H1 (cell line): ENCODE results near the gene TTC33. TPM values are rescaled to one million over a fixed set of nuclear protein-coding genes. Genes with fewer than 3 reads are reported as not detected.
A peak's percentile ranks its signal among the peaks of the same experiment; 100 is the strongest.

Experiments used
- POU5F1 ChIP-seq: IDR thresholded peaks from 2 replicates; pipeline ENCODE4 v1.6.1; 2011; ENCODE audit warnings: low read depth, mild to moderate bottlenecking, low read length, moderate library complexity
- RNF2 ChIP-seq: fragments of 200-900, 300-1000 bp; sonication (generic); IDR thresholded peaks from 2 replicates; pipeline ENCODE4 v1.7.1; 2016; ENCODE audit warnings: borderline replicate concordance, low read depth, mild to moderate bottlenecking, antibody characterized with exemption, low read length; ENCODE audit not compliant: poor library complexity, severe bottlenecking; ENCODE audit errors: missing control alignments
- YY1 ChIP-seq: IDR thresholded peaks from 2 replicates; pipeline ENCODE4 v1.6.1; 2011; ENCODE audit warnings: low read depth, mild to moderate bottlenecking, low read length
- polyA plus RNA-seq, 7 experiments: library from polyadenylated mRNA; depleted of rRNA in 3 of 7; stranded (reverse) in 5 of 7; unstranded in 2 of 7; fragments of >200 nt in 5 of 7; fragments of 200-250 nt in 2 of 7; gene quantifications; 1 replicate in 5 of 7; 2 replicates in 1 of 7; 4 replicates in 1 of 7; pipeline versions ENCODE4 v1.2.1 to v1.2.3, GENCODE V29; 2011 to 2013; ENCODE audit warnings: missing spikeins in 2 of 7, mixed read lengths in 2 of 7
- total RNA-seq: library from RNA; stranded (reverse); fragmentation: NEBNext Ultra II Directional; extraction: Animal tissue kit (Norgen Biotek cat#: 25700); gene quantifications from 2 replicates; pipeline ENCODE4 v1.2.1, GENCODE V29; 2021
- TF ChIP-seq, protein P1 (sequence below), 3 experiments: IDR thresholded peaks; 1 replicate in 2 of 3; 2 replicates in 1 of 3; pipeline versions ENCODE4 v1.5.1 to v1.6.1; 2011; ENCODE audit warnings: low read length in 3 of 3, mild to moderate bottlenecking in 3 of 3, inconsistent platforms in 2 of 3, low read depth in 1 of 3, moderate library complexity in 1 of 3; ENCODE audit not compliant: insufficient read depth in 1 of 3; ENCODE audit errors: control extremely low read depth in 1 of 3
- TF ChIP-seq, protein P2 (sequence below): fragments of 300-600 bp; sonication (generic); IDR thresholded peaks from 2 replicates; pipeline ENCODE4 v1.7.1; 2012; ENCODE audit warnings: low read length, moderate library complexity, mild to moderate bottlenecking, inconsistent platforms; ENCODE audit not compliant: insufficient replicate concordance
- TF ChIP-seq, protein P3 (sequence below): IDR thresholded peaks from 2 replicates; pipeline ENCODE4 v1.6.1; 2012; ENCODE audit warnings: inconsistent platforms

The TTC33 gene
- total and polyA plus RNA-seq, 2 of the 8 experiments (the other 6 are each of a cell fraction or from before 2014, with no cell fraction given): 1.2 to 12.6 TPM

DNA sequence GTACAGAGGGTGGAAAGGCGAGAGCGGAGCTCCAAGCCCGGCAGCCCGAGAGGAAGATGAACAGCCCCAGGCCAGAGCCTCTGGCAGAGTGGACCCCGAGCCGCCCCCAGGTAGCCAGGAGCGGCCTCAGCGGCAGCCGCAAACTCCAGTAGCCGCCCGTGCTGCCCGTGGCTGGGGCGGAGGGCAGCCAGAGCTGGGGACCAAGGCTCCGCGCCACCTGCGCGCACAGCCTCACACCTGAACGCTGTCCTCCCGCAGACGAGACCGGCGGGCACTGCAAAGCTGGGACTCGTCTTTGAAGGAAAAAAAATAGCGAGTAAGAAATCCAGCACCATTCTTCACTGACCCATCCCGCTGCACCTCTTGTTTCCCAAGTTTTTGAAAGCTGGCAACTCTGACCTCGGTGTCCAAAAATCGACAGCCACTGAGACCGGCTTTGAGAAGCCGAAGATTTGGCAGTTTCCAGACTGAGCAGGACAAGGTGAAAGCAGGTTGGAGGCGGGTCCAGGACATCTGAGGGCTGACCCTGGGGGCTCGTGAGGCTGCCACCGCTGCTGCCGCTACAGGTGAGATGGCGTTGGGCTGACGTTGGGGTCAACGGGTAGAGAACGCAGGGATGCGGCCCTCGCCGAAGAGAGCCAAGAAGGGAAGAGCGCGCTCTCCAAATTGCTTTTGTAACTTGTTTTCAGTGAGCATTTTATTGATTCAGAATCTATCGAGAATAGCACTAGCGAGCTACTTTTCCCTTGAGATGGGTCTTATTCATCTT is 75.7 kb downstream of the TTC33 start, which contains the start of gene PTGER4 (continued):
- TF ChIP-seq RNF2: peak; percentile 61
- TF ChIP-seq, protein P1, sequence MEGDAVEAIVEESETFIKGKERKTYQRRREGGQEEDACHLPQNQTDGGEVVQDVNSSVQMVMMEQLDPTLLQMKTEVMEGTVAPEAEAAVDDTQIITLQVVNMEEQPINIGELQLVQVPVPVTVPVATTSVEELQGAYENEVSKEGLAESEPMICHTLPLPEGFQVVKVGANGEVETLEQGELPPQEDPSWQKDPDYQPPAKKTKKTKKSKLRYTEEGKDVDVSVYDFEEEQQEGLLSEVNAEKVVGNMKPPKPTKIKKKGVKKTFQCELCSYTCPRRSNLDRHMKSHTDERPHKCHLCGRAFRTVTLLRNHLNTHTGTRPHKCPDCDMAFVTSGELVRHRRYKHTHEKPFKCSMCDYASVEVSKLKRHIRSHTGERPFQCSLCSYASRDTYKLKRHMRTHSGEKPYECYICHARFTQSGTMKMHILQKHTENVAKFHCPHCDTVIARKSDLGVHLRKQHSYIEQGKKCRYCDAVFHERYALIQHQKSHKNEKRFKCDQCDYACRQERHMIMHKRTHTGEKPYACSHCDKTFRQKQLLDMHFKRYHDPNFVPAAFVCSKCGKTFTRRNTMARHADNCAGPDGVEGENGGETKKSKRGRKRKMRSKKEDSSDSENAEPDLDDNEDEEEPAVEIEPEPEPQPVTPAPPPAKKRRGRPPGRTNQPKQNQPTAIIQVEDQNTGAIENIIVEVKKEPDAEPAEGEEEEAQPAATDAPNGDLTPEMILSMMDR (IDR thresholded peaks at IDR 0.05; ENCODE audit: control extremely low read depth in 1 of 3, insufficient read depth in 1 of 3, low read depth in 1 of 3, low read length in 3 of 3): no peak
- no peak for TF ChIP-seq YY1
- TF ChIP-seq, protein P2, sequence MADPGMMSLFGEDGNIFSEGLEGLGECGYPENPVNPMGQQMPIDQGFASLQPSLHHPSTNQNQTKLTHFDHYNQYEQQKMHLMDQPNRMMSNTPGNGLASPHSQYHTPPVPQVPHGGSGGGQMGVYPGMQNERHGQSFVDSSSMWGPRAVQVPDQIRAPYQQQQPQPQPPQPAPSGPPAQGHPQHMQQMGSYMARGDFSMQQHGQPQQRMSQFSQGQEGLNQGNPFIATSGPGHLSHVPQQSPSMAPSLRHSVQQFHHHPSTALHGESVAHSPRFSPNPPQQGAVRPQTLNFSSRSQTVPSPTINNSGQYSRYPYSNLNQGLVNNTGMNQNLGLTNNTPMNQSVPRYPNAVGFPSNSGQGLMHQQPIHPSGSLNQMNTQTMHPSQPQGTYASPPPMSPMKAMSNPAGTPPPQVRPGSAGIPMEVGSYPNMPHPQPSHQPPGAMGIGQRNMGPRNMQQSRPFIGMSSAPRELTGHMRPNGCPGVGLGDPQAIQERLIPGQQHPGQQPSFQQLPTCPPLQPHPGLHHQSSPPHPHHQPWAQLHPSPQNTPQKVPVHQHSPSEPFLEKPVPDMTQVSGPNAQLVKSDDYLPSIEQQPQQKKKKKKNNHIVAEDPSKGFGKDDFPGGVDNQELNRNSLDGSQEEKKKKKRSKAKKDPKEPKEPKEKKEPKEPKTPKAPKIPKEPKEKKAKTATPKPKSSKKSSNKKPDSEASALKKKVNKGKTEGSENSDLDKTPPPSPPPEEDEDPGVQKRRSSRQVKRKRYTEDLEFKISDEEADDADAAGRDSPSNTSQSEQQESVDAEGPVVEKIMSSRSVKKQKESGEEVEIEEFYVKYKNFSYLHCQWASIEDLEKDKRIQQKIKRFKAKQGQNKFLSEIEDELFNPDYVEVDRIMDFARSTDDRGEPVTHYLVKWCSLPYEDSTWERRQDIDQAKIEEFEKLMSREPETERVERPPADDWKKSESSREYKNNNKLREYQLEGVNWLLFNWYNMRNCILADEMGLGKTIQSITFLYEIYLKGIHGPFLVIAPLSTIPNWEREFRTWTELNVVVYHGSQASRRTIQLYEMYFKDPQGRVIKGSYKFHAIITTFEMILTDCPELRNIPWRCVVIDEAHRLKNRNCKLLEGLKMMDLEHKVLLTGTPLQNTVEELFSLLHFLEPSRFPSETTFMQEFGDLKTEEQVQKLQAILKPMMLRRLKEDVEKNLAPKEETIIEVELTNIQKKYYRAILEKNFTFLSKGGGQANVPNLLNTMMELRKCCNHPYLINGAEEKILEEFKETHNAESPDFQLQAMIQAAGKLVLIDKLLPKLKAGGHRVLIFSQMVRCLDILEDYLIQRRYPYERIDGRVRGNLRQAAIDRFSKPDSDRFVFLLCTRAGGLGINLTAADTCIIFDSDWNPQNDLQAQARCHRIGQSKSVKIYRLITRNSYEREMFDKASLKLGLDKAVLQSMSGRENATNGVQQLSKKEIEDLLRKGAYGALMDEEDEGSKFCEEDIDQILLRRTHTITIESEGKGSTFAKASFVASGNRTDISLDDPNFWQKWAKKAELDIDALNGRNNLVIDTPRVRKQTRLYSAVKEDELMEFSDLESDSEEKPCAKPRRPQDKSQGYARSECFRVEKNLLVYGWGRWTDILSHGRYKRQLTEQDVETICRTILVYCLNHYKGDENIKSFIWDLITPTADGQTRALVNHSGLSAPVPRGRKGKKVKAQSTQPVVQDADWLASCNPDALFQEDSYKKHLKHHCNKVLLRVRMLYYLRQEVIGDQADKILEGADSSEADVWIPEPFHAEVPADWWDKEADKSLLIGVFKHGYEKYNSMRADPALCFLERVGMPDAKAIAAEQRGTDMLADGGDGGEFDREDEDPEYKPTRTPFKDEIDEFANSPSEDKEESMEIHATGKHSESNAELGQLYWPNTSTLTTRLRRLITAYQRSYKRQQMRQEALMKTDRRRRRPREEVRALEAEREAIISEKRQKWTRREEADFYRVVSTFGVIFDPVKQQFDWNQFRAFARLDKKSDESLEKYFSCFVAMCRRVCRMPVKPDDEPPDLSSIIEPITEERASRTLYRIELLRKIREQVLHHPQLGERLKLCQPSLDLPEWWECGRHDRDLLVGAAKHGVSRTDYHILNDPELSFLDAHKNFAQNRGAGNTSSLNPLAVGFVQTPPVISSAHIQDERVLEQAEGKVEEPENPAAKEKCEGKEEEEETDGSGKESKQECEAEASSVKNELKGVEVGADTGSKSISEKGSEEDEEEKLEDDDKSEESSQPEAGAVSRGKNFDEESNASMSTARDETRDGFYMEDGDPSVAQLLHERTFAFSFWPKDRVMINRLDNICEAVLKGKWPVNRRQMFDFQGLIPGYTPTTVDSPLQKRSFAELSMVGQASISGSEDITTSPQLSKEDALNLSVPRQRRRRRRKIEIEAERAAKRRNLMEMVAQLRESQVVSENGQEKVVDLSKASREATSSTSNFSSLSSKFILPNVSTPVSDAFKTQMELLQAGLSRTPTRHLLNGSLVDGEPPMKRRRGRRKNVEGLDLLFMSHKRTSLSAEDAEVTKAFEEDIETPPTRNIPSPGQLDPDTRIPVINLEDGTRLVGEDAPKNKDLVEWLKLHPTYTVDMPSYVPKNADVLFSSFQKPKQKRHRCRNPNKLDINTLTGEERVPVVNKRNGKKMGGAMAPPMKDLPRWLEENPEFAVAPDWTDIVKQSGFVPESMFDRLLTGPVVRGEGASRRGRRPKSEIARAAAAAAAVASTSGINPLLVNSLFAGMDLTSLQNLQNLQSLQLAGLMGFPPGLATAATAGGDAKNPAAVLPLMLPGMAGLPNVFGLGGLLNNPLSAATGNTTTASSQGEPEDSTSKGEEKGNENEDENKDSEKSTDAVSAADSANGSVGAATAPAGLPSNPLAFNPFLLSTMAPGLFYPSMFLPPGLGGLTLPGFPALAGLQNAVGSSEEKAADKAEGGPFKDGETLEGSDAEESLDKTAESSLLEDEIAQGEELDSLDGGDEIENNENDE: no peak
- TF ChIP-seq POU5F1: no peak
- TF ChIP-seq, protein P3, sequence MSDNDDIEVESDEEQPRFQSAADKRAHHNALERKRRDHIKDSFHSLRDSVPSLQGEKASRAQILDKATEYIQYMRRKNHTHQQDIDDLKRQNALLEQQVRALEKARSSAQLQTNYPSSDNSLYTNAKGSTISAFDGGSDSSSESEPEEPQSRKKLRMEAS: peak; percentile 91
